ELF-1 (cell line): Measurements from ENCODE around the gene SORCS3.

Source experiments
- DNase-seq: peaks from one replicate; pipeline ENCODE4 v3.0.0-alpha.2; 2016; ENCODE audit warnings: low read depth, low spot score

Gene SORCS3

DNA sequence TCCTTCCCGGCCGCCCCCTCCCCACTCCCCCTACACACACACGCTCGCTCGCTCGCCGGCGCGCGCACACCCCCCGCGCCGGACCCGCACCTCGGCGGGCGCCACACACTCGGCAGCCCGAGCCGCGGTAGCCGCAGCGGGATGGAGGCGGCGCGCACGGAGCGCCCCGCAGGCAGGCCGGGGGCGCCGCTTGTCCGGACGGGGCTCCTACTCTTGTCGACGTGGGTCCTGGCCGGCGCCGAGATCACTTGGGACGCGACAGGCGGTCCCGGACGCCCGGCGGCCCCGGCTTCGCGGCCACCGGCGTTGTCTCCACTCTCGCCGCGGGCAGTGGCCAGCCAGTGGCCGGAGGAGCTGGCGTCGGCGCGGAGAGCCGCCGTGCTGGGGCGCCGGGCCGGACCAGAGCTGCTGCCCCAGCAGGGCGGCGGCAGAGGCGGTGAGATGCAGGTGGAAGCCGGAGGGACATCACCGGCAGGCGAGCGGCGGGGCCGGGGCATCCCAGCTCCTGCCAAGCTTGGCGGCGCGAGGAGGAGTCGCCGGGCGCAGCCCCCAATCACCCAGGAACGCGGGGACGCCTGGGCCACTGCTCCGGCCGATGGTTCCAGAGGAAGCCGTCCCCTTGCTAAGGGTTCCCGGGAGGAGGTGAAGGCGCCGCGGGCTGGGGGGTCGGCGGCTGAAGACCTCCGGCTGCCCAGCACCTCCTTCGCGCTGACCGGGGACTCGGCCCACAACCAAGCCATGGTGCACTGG is at the start of gene SORCS3:
SORCS3 (plus strand) TSS at position 104 of the 750 bp plus-strand sequence.
- peak; percentile 30 for DNase-seq

DNA sequence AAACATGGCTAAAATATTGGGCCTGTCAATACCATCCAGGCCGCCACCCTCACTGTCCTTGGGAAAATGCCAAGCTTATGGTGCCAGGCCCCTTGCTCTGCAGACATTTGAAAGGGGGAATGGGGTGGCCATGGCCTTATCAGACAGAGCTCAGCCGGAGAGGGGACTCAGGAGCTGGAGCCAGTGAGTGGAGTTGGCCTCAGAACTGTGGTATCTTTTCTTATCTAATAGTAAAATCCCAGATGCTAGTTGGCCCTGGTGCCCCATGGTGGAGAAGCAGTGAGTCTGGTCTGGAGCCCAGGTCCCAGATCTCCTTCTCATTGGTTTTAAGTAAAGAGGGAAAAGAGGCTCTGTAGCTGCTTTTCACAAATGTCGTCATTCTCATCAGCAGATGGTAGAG is 49.6 kb upstream of the SORCS3 start:
- no peak for DNase-seq

DNA sequence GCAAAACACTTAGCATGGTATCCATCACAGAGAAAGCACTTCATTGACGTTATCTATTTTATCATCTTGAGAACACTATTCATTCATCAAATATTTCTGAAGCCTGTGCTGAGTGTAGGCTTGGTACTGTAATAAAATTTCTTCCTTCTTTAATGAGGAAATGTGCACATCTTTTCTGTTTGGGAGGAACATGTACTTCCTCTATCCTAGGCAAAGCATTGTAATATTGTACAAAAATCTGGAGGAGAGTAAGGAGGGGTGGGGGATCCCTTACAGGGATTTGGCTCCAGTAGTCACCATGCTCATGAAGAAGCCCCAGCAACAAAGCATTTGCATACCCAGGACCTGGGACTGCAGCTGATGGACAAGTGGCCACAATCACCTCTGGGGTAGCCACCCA is 39.9 kb upstream of the SORCS3 start:
- no peak for DNase-seq

DNA sequence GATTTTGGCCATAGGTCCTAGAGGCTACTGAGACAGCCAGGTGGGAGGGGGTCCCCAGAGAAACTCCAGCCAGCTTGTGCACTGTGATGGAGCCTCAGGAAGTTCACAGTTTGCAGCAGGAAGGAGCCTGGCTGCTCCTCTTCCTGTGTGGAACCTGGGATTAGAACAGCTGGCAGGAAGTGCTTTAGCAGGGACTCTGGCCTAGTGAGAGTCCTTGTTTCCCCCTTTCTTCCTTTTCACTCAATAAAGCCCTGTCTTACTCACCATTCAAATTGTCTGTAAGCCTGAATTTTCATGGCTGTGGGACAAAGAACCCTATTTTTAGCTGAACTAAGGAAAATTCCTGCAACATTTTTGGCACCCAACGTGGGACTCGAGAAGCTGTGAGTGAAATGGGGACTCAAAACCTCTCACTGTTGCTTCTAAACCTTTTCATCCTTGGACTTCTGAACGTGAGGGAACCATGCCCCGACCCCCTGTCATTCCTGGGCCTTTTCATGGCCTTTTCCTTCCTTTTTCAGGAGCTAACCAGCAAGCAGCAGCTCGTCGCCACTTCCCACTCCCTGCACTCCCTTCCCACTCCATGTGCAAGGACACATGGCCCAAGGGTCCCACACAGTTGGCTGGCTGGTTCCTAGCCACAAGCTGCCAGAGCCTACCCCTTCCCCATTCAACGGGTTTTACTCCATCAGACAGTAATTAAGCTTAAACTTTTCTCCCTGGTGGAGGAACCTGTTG is 32.8 kb upstream of the SORCS3 start:
- no peak for DNase-seq

DNA sequence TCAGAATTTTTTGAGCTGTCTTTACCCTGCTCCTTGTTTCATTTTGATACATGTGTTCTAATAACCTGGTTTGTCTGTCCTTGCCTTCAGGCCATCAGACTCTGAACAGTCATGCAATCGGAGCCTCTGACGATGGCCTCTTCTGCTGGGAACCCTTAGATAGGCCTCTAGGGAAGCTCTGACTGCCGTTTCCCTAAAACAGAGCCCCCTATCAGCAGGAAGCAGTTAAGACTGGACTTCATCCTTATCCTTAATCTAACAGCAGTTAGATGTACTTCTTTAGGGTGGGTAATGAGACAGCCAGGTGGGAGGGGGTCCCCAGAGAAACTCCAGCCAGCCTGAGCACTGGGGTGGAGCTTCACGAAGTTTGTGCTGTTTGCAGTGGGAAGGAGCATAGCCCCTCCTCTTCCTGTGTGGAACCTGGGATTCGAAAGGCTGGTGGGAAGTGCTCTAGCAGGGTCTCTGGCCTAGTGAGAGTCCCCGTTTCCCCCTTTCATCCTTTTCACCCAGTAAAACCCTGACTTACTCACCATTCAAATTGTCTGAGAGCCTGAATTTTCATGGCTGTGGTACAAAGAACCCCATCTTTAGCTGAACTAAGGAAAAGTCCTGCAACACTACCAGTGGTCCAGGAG is 28.4 kb upstream of the SORCS3 start:
- no peak for DNase-seq

DNA sequence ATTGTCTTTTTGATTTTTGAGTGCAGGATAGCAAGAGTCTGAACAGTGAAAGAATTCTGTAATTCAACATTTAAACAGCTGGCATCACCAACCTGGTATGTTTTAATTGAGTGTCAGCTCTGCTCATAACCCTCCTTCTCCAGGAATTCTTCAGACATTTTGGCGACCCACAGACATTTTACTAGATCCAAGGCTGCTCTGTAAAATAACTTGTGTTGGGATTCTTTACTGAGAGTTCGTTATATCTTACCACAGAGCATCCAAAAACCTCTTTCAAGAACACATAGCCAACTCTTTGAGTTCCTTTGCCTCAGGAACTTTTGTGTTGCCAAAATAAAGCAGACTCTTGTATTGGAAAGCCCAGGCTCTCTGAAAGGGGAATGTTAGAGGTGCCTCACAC is 27.7 kb upstream of the SORCS3 start:
- DNase-seq = peak; percentile 33

DNA sequence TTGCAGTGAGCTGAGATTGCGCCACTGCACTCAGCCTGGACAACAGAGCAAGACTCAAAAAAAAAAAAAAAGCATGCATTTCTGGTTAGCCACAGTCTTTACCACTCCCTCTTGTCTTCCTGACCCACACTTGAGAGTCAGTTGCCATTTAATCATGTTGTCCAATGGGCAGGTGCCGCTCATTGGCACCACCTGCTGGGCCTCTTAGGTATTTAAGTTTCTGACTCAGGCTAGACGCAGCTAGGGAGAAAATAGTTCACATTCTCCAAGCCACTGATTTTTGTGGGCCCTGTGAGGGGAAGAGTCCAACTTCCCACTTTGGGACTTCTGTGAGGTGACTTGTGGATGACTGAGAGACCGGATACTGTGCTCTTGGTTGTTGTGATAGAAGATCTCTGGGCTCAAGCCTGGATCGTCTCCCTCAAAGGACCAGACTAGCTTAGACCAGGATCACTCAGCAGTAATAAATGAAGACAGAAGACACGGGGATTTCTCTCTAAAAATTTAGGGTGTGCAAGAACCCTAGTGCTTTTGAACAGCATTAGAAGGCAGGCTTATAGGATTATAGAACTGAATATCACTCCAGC is 26.8 kb upstream of the SORCS3 start:
- DNase-seq = peak; percentile 48

DNA sequence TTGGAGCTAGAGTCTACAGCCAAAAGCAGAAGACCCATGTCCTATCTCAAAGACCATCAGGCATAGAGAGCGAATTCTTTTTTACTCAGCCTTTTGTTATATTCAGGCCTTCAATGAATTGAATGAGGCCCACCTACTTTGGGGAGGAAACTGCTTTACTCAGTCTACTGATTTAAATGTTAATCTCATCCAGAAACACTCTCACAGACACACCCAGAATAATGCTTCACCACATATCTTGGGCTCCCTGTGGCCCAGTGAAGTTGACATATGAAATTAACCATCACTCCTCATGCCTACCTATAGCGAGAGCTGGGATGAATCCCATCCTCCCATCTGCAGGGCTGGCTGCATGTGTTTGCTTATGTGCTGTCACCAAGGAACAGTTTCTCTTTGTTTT is 26.0 kb upstream of the SORCS3 start:
- DNase-seq = no peak

DNA sequence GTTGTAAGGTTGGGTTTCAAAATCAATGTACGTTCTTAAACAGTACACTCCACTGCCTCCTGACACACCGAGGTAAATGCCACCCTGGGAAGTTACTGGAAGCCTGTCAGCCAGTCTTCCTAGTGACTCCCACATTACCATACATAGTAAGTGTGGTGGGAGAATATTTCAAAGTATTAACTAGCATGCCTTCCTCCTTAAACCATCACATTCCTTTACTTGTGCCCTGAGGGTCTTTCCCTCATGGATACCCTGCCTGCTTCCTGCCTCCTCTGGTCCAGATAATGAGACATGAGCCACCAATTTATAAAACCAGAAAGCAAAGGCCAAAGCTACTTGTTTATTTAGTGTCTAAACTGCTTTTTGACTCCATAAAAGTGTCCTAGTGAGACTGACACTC is 23.3 kb upstream of the SORCS3 start:
- DNase-seq = peak; percentile 12

DNA sequence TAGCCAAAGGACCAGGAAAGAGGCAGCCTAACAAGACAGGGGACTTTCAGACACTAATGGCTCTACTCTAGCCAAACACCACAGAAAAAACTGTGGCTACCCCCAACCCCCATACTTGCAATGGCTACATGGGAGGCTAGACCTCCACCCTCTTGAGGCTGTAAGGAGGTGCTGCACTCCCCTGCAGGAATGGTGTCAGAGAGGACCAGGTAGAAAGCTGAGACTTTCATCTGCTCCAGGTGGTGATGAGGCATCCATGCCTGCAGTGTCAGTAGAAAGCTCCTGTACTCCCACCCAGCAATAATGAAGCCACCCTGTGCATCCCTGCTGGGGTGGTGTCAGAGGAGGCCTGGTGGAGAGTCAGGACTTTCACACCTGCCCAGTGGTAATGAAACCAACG is 18.9 kb upstream of the SORCS3 start:
- DNase-seq = no peak

DNA sequence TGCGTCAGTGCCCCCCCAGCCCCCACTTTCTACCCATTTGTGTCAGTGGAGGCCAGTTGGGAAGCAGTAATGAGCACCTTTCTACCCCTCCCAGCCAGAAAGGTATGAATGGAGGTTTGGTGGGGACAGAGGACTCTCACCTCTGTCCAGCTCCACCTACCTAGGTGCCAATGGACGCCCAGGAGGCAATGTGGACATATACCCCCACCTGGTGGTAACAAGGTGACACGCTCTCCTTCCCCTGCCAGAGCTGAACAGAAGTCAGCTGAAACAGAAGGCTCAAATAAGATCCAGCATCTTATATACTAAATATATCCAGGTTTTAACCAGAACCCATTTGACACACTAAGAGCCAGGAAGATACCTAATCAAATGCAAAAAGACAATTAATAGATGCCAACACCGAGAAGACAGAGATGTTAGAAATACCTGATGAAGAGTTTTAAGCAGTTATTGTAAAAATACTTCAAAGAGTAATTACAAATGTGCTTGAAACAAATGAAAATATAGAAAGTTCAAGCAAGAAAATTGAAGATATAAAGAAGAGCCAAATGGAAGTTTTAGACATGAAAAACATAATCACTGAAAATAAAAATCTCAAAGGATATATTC is 18.4 kb upstream of the SORCS3 start:
- DNase-seq = peak; percentile 65

DNA sequence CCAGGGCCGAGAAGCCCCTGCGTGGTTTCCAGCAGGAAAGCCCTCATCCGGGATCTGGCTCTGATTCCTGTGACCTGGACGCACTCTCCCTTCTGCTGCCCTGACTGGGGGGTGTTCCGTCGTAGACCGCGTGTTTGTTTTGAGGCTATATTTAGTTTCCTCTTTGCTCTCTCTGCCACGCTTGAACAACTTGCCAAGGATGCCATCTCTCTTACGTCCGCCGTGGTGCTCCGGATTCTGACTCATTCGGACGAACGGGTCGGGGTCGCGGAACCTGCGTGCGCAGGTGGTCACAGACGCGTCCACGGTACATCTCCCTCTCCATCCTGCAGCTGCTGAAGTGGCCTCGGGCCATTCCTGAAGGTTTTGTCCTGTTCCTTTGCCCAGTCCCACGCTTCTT is 10.4 kb upstream of the SORCS3 start:
- no peak for DNase-seq

DNA sequence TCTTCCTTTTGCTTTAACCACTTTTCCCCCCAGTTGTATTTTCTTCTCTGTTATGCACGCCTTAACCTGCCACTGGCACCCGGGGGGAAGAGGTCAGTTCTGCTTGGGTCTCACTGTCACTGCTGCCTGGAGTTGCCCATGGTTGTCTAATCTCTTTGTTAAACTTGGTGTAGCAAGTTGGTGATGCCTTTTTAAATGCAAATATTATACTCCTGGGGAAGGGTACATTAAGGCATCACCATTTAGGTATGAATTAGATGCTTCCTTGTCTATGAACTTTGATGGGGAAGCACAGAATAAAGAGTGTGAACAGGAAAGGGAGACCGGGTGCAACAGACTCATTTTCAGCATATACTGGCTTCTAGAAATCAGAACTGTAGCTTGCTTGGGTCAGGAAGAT is 9.1 kb upstream of the SORCS3 start:
- no peak for DNase-seq

DNA sequence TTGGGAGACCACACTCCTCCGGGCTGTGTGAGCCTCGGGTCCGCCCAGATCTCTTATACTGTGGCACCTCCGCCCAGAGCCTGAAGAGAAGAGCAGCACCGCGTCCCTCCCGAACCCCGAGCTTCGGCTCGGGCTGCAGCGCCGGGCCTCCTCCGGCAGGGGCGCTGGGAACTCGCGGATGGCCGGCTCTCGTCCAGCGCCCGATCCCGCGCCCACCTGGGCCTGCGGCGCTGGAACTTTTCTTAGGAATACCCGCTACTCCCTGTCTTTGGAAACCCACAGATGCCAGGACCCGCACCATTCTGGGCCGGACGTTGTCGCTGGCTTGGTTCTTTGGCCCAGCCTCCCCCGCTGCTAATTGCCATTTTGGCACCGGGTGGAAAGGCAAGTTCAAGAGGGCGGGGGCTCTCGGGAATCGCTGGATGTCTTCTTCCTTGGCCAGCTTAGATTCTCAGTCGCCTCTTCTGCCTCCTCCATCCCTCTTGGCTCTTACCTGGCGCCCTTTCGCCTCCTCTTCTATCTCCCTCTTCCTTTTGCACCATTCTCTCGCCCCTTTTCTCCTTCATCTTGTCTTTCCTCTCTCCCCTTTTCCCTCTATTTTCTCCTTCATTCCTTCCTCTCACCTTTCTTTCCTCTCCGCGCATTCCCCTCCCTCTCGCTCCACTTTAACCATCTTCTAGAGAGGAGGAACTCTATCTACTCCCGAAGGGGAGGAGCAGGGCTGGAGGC is 2.1 kb upstream of the SORCS3 start:
- peak; percentile 66 for DNase-seq

DNA sequence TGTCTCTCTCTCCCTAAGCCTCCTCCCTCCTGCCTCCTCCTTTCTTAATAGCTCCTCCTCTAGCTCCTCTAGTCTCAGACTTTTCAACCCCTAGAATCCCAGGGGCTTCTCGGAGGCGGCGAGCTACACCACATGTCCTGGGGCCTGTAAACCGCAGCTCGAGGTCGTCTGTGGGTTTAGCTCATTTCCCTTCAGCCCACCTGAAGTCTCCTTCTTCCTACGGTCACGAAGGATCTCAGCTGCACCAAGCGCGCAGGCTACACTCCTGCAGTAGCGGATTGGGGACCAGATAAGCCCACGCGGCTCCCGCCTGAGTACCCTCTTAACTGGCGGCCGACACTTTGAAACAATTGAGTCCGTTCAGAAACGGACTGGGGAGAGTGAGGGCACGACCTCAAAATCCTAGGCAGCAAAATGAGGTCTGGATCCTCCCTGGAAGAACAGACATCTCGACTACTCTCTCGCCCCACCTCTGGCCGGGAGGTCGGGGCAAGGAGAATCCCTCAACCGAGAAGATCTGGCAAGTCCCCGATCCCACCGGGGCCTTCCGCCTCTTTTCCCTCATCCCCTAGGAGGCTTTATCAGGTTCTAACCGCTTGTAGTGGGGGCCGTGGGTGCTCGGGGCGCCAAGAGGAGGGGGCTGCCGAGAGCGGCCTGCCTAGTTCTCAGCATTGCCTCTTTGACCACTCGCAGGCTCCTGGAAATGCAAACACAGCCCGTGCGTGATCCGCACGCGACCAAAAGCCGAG is 1.3 kb upstream of the SORCS3 start:
- DNase-seq = peak; percentile 24

DNA sequence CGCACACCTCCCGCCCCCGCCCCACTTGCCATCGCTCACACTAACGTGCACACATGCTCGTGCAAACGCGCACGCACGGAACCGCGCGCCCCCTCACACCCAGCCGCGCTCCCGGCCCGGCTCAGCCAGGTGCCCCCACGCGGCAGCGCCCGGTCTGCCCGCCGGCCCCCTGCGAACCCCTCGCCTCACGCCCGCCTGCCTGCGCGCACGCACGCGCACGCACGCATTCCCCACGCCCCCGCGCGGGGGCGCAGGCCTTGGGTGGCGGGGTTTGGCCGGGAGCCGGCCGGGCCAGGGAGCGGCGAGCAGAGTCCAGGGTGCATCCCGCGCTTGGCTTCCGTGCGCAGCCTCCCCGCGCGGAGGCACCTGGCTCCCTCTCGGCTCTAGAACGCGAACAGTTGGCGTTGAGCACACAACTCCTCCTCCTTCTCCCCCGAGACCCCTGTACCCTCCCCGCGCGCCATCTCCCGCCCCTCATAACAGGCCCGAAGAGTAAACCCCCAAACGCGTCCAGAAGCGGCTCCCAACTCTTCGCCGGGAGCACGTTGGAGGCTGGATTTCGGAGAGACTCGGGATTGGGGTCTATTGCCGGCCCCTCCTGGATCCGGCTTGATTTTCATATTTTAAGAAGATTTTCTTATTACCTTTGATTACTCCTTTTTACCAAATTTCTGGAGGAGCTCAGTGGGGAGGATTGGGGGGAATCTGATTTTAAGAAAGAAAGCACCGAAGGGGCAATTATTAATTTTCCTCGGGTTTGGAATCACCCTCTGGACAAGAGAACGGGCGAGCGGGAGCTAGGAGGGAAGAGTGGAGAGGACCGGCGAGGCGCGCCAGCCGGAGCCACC is 527 bp upstream of the SORCS3 start:
- no peak for DNase-seq

DNA sequence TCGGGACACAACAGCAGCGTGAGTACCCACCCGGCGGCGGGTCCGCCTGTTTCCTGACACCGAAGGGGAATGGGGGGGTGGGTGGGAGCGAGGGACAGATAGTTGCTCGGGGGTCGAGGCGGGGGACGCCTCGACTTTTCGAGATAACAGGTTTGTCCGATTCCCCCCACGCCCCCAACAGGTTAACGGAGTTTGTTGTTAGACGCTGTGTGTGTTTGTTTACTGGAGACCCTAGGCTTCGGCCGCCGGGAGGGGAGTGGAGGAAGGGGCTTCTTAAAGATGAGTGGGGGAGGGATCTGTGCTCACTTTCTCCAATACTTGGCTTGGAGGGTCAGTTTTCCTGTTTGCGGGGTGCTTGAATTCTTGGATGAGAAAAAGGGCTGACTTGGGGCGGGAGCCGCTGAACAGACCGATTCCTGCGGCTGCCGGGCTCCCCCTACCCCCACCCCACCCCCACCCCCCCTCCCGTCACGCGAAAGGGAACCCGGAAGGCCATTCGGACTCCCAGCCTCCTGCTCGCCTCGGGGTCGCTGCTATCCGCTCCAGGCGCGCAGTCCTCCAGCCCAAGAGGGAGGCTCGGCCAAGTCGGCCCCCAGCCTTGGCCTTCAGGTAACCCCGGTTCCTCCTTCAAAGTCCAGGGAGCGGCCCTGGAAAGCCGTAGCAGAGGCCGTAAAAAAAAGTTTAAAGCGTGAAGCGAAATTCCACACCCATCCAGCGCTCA is 1.0 kb downstream of the SORCS3 start:
- DNase-seq = no peak

DNA sequence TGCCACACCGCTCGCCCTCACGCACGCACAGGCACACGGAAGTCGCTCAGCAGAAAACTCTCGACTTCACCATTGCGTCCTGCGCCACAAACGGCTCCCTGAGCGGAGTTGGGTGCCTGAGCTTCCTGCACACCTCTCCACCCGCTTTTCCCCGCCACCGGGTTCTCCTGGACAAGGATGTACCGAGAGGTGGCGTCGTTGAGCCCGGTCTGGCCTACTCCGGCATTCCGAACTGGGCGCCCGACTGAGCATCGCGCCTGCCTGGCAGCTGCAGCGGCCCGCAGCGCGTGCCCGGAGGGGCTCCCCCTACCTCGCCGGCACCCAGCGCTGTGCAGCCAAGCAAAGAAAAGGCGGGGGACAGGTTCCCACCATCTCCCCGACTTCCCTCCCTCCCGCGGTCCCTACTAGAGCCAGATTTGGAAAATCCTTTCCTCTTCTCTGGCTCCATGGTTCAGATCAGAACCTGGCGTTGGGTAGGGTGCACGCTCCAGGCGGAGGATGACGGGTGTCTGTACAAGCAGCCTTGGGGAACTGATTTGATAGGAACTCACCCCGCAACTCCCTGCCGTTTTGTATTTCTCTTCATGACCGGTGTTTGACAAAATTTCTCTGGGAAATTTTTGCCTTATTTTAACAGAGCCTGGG is 1.7 kb downstream of the SORCS3 start:
- DNase-seq = peak; percentile 84

DNA sequence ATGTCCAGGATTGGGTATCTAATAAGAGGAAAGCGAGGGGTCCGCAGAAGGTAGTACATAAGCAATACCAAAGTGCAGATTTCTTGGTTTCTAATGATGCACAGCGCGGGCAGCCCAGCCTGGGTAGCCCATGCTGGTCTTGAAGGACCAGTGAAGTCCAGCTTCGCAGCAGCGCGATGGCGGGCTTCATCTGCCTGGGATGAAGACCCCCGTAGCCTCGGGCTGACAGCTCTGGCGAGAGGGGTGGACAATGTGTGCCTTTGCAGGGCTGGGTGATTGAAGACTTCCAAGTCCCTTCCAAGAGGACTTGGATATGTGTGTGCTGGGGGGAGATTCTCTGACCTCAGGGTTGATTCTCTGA is 2.2 kb downstream of the SORCS3 start:
- no peak for DNase-seq
